Measurements from ENCODE around the gene KLF16. TPM values are rescaled to one million over a fixed set of nuclear protein-coding genes. Genes with fewer than 3 reads are reported as not detected.

The KLF16 gene
- polyA plus RNA-seq, 4 donors, result 4.5 to 10.2 (median 6.5) TPM

DNA sequence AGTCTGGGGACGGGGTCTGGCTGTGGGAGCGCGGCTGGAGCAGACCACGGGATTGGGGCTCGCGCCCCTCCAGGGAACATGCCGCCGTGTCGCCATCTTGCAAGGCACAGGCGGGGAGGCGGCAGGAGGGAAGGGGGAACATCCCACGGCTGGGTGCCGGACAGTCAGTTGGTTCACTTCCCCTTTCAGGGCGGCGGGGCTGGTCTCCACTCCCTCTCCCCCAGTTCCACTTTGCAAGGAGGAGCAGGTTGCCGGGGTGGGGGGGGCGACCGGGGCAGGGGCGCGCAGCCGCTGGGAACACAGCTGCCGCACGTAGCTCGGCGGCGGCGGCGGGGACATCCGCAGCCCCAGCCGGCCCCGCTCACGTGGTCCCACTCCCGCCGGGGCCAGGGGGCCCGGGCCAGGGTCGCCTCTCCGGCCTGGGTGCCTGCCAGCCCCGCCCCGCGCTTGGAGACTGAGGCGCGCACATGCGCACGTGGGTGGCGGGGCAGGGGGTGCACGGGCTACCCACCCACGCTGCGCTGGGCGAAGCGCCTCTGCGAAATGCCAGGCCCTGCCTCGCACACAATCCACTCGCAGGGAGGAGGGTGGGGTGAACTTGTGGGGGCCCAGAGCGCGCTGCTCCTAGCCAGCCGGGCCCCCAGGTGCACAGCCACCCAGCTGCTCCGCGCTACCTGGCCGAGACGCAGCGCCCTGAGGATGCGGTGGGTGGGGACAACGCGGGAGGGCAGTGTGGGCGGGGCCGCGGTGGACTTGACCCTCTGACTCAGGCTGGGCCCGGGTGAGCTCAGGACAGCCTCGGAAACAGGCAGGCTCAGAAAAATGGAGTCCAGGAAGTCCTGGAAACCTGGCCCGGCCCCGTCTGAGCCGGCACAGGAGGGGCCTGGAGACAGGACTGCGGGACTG is 6.4 kb downstream of the KLF16 start:
- DNase-seq (ENCODE audit: low read depth in 4 of 4, low spot score in 3 of 4), result no peak

DNA sequence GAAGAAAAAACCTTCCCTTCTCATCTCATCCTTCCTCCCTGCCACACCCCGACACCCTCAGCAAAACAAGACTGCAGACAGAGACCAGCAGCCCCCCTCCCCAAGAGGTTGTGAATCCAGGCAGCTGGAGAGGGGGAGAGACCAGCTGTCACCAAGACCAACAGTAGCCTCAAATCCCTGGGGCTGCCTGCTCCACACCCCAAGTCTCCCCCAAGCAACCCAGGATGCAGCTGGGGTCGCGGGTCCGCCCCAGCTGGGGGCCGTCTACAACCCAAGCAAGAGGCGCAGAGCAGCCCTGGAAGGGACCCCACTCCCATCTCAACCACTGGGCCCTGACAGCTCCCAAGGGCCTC is 7.1 kb downstream of the KLF16 start:
- no peak for DNase-seq (ENCODE audit: low read depth in 4 of 4, low spot score in 3 of 4)

DNA sequence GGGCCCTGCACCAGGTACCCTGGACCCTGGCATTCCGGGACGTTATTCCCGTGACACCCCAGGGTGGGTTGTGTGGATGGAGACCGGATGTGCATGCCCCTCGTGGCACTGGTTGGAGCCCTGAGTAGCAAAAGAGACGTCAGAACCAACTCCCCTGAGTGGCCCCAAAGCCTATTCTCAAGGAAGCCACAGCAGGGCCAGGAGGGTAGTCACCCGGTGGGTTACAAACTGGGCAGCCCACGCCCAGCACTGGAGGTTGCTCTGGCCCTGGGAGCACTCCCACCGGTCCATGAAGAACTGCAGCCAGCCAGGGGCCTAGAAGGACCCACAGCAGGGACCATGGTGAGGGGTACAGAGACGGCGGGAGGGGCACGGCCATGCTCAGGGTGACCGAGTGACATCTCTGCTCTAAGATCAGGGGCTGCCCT is 7.5 kb downstream of the KLF16 start:
- DNase-seq (ENCODE audit: low read depth in 4 of 4, low spot score in 3 of 4), result no peak

DNA sequence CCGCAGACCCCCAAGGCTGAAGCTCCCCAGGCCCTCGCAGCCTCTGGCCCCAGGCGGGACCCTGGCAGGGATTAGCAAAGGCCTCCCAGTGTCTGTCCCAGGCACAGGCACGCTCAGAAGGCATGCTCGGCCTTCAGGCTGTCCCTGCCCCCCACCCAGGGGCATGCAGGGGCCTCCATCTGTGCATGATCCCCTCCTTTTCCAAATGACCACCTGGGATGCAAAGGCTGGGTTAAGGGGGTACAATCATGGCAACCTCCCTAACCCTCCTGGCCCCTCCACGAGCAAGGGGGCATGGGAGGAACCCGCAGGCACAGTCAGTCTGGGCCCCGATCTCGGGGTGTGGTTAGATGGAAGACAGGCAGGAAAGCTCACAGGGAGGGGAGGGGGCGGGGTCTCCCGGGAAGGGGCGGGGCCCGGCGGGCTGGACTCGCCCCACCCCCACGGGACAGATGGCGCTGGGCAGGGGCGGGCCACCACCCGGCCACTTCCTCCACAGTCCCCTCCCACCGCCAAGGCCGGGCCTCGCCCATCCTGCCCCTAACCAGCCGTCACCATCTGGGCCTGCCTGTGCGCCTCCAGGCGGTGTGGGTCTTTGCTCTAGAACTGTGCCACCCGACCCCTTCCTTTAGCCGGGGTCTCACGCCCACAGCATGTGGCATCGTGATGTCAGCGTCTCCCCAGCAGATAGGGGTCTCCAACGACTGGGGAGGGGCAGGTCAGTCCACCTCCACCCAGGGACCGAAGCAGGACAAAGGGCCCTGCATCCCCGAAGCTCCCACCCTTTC is 8.1 kb downstream of the KLF16 start:
- no peak for DNase-seq (ENCODE audit: low read depth in 4 of 4, low spot score in 3 of 4)

DNA sequence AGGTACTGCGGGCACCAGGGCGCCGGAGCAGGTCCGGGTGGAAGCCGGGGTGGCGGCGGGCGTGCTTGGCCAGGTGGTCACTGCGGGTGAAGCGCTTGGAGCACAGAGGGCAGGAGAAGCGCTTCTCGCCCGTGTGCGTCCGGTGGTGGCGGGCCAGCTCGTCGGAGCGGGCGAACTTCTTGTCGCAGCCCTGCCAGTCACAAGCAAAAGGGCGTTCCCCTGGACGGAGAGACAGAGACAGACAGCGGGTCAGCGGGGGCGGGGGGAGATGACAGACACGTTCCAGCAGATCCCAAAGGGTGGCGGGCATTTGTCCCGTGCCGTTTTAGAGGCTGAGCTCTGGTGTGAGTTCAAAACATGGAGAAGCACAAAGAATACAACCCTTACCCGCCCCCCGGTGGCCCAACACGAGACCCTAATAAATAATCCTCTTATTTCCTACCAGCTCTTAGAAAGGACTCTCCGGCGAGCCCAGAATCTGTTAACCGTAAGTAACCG is 8.8 kb downstream of the KLF16 start:
- no peak for DNase-seq (ENCODE audit: low read depth in 4 of 4, low spot score in 3 of 4)

DNA sequence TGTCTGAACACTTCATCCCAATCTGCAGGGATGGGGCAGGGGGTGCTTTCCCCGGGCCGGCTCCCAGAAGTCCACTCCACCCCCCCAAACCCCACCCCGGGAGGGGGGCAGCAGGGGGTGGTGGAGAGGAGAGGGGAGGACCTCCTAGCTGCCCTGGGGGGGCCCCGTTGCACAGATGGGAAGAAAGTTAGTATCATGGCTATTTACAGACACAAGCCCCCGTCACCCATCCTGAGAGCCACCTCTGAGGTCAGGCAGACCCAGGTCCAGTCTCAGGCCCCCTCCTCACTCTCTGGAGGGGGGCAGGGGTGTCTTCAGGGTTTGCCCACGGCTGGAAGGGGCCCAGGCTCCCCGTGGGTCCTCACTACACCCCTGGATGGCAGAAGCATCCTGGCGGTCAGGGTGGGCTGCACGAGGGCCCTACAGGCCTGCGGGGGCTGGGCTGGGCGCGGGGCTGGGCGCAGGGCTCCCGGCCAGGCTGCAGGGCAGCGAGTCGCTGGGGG is 9.3 kb downstream of the KLF16 start:
- DNase-seq (ENCODE audit: low read depth in 4 of 4, low spot score in 3 of 4), result no peak

DNA sequence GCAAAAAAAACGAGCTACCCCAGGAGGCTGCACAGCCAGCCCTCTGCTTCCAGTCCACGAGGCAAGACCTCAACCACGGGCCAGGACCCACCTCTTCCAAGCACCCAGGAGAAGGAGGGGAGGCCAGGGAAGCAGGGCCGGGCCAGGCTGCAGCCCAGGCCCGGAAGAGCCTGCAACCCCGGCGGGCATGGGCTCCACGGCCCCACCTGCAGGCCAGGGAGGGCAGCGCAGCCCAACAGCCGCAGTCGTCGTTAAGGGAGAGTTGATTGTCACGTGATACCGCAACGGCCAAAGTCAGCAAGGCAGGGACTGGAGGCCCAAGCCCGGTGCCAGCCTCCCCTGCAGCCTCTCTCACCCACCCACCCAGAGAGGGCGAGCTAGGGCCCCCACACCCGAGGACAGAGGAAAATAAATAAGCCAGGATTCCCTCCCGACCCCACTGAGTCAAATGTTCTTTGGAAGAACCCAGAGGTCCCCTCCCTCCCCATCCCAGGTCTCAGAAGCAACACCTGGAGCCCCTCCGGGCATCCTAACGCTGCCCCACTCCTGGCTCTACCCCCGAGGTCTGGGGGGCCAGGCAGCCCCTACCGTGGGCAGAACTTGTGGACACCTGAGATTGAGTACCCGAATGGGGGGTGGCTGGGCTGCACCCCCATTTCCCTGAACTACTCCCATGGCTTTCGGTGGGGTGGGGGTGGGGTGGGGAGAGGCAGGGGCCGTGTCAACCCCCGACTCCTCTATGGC is 9.9 kb downstream of the KLF16 start:
- no peak for DNase-seq (ENCODE audit: low read depth in 4 of 4, low spot score in 3 of 4)

DNA sequence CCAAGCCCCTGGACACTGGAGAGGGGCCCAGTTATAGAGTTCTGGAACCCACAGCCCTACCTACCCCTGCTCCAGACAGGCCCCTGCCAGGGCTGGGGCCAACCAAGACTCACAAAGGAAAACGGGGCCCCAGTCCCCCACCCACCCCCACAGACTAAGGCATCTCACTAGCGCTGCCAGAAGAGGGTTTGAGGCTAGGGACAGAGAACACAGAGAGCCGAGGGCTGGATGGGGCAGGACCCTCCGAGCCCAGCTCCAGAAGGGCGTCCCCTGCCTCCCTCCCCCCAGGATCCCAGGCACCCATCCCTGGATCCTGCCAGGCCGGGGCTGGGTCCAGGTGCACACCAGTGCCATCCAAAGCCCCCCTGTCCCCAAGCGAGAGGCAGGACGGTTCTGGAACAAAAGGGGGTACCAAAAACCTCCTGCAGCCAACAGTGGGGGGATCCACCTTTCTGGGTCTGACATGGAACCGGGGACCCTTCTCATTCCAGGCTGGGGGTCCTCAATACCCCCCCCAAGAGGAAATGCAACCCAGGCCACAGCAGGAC is 10.7 kb downstream of the KLF16 start:
- no peak for DNase-seq (ENCODE audit: low read depth in 4 of 4, low spot score in 3 of 4)

DNA sequence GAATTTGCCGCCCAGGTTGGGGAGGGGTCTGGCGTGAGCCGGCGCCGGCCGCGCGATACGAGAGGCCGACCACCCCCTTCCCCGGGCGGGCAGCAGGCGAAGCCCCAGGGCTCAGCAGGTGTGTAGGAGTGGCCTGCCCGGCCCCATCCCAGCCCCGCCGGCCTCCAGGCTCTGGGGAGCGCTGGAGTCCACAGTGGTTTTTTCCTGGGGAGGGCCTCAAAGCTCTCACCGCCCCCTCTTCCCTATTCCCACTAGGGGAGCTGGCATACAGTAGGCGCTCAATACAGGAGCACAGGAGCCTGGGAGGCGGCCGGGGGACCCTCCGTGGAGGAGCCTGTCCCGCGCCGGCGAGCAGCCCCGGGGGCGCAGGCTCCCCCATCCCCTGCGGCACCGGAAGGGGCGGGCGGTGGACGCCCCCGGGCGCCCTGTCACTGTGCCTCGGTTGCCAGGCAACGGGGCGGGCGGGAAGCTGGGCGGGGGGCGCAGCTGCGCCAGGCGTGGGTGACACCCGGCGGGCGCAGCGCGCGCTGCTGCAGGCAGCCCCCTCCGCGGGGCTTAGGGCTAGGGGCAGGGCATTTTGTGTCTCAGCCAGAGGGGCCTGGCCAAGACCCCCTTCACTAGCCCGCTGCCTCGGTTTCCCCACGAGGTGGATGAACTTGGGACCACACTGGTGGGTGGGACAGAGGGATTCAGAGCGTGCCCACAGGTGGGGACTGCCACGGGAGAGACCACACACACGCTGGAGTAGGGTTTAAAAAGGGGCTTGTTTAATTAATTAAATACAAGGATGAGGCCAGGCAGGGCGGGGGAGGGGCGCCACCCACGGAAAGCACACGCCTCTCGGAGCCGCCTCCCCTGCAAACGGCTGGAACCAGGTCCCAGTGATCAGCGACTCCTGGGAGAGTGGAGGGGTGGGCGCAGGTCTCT is 11.5 kb downstream of the KLF16 start:
- no peak for DNase-seq (ENCODE audit: low read depth in 4 of 4, low spot score in 3 of 4)

DNA sequence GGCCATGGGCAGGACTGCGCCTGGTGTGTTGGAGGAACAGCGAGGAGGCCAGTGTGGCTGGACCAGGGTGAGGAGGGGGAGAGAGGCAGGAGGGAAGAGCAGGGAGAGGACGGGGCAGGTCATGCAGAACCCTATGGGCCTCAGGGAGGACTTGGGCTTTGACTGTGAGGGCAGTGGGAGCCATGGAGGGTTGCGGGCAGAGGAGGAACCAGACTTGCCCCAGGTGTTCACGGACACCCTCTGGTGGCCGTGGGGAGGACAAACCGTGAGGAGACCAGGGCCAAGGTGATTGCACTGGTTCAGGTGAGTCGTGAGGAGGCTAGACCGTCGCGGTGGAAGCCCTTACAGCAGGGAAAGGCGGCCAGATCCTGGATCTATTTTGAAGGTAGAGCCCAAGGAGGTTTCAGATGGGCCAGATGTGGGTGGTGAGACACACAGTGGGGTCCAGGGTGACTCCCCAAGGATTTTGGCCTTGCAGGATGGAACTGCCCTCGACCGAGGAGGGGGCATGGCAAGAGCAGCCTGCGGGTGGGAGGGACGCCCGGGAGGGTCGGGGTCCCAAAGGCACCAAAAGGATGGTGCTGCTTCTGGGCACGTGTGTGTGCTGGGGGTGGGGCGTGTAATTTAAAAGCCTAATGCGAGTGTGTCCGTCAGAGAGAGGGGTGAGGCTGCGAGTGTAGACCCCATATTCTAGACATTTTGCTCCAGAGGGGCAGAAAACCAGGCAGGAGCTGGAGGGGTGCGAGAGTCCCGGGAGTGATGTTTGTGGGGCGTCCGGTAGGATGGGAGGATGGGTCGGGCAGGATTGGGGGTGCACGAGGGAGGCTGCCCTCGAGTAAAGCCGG is 12.3 kb downstream of the KLF16 start:
- no peak for DNase-seq (ENCODE audit: low read depth in 4 of 4, low spot score in 3 of 4)

DNA sequence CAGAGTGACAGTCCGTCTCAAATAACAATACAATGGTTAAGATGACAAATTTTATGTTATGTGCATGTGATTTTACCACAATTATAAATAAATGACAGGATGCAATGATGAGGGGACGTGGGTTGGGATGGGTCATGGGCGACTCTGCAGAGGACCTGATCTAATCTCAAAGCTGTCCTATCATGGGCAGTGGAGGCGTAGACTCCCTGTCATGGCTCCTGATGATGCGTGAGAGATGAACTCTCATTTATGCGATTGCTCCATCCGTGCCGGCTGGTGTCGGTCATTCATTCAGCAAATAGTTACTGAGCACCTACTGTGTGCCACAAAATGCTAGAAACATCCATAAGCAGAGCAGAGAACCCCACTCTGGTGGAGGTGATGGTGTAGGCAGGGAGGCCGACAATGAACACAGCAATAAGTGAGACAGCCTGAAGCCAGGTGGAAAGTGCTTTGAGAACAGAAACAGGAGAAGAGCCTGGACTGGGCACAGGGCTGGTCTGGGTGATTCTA is 13.4 kb downstream of the KLF16 start:
- no peak for DNase-seq (ENCODE audit: low read depth in 4 of 4, low spot score in 3 of 4)

DNA sequence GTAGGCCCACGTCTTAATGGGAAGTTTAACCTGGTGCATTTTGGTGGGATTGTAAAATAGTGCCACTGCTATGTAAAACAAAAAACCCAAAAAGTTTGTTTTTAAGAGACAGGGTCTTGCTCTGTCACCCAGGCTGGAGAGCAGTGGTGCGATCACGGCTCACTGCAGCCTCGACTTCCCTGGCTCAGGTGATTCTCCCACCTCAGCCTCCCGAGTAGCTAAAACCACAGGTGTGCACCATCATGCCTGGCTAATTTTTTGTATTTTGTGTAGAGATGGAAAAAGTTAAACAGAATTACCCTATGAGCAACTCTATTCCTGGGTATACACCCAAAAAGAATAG is 14.3 kb downstream of the KLF16 start:
- no peak for DNase-seq (ENCODE audit: low read depth in 4 of 4, low spot score in 3 of 4)

DNA sequence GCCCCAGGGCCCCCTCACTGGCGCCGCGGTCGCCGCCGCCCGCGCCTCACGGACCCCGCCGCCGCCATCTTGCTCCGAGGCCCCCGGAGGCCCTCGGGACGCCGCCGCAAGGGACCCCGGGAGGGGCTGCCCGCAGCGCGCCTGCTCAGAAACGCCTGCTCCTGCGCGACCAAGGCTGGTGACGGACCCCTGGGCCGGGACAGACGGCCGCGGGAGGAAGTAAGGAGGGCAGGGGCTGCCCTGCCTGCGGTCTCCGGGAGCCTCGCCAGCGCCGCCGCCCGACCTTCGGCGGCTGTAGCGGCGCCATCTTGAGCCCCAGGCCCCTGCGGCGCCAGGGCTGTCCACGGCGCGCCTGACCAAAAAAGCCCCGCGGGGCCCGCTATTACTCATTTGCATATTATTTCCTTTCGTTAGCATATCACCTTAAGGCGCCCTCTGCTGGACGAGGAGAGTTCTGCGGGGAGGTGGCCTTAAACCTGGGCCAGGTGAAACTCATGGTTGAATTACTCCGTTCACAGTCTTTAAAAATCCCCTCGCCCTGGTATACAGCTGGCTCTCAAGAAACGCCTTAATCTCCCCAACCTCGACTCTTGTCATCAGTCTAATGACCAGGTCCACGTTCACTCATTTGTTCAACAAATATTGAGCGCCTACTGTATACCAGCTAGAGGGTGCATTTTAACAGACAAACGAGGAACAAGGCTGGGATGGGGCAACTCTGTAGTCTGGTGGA is 14.8 kb downstream of the KLF16 start, which contains the start of gene REXO1:
Gene REXO1, minus strand, starts transcription at position 85 of the 733 bp plus-strand sequence. CDS start 125 bp downstream, outside the sequence.
- peak; percentile 89 to 93 (median 92) for DNase-seq (ENCODE audit: low read depth in 4 of 4, low spot score in 3 of 4)

DNA sequence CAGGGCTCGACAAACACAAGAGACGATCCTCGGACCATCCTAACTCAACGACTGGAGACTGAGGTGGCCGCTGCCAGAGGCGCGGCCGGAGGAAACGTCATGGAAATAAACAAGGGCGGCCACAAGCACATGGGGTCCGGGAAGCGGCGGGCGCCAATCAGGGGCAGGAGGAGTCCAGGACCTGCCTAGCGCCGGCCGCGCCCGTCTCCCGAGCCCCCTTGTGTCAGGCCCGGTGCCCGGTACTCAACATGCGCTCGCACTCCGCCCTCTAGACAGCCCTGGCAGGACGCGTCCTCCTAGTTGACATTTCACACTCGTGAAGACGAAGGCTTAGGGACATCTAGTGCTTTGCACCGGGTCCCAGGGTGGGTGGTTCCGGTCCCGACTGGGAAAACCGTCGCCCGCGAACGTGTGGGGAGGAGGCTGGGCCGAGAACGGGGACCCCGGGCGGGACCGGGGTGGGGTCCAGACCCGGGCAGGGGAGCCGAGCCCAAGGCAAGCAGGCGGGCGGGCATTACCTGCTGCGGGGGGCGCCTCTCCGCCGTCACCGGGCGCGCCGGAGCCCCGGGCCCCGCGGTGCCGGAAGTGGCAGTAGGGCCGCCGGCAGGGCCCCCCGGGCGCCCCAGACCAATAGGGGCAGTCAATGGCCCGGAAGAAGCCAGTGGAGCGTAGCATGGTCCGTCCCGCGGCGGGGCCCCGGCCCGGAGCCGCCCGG is 15.5 kb downstream of the KLF16 start:
- DNase-seq (ENCODE audit: low read depth in 4 of 4, low spot score in 3 of 4), result no peak

DNA sequence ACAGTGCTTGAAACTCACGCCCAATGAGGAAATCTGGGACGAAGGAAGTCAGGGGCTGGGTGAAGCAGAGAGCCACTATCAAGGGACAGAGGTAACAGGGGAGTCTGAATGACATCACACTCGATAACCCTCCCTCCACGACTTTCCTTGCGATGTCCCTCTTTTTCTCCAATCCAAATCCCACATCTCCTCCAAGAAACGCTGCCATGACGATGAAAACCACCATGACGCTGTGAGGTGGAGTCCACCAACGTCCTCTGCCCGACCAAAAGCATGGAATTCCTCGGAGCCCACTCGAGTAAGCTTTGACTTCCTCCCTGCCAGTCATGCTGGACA is 16.1 kb downstream of the KLF16 start:
- no peak for DNase-seq (ENCODE audit: low read depth in 4 of 4, low spot score in 3 of 4)

DNA sequence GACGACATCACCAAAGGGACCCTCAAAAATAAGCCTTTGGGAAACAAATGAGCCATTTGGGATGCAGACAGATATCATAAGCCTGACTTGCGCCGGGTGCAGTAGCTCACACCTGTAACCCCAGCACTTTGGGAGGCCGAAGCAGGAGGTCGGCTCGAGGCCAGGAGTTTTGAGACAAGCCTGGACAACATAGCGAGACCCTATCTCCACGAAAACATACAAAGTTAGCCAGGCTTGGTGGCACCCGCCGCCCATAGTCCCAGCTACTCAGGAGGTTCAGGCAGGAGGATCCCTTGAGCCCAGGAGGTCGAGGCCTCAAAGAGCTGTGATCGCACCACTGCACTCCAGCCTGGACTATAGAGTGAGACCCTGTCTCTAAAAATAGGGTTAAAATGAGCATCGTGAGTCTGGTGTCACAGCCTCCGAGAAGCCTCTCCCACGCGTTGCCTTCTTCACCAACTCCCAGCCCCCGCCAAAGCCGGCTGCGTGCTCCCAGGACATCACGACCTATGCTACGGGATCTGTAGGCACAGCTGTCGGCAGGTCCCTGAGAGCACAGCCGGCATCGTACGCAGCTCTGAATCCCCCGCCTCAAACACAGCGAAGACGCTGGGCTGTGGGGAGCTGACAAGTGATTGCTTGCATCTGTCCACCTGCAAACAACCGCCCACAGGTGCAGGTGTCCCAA is 16.7 kb downstream of the KLF16 start:
- DNase-seq (ENCODE audit: low read depth in 4 of 4, low spot score in 3 of 4), result no peak

DNA sequence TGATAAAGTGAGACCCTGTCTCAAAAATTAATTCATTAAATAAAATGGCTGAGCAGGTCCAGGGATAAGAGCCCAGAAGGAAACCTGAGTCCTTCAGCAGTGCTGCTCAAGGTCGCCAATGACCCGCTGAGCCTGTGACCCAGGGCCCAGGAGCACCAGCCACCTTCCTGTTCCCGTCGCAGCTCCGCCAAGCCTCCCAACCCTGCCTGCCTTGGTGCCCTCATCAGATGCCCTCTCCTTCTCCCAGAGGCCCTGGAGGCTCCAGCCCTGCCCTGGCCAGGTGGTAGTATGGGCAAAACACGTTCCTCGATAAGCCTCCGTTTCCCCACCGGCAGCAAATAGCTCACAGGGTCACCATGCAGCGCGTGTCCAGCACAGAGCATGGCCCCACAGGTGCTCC is 17.7 kb downstream of the KLF16 start:
- no peak for DNase-seq (ENCODE audit: low read depth in 4 of 4, low spot score in 3 of 4)
